MCF 10A (cell line): ENCODE results near the gene TCF4. TPM values are rescaled to one million over a fixed set of nuclear protein-coding genes. Genes with fewer than 3 reads are reported as not detected.

Experiments
- BruUV-seq: library from RNA; stranded (reverse); fragments of 400-500 nt; replicated peaks from 2 replicates; lab custom pipeline; 2021; lab: Mats Ljungman, UMichigan
- CTCF ChIA-PET: fragments of 300-600 bp; sonication (Branson Sonifier 250); formaldehyde crosslinking; extraction: SDS; loops from one replicate; lab custom pipeline; 2021; ENCODE audit warnings: antibody characterized with exemption, inconsistent platforms; lab: Yijun Ruan, JAX
- POLR2A ChIA-PET: fragments of 300-600, 350-650 bp; sonication (Branson Sonifier 250); formaldehyde crosslinking; extraction: SDS; loops from one replicate; lab custom pipeline; 2020; ENCODE audit warnings: antibody characterized with exemption, inconsistent platforms; lab: Yijun Ruan, JAX
- DNase-seq: peaks from one replicate; pipeline ENCODE4 v3.0.0-alpha.2; 2018; ENCODE audit not compliant: unreplicated experiment
- H3K27ac Mint-ChIP-seq: one replicate; pipeline ENCODE4 v1.8.0; 2022; ENCODE audit warnings: mild to moderate bottlenecking, low read depth, mixed read lengths; ENCODE audit not compliant: unreplicated experiment
- H3K27me3 Mint-ChIP-seq: one replicate; pipeline ENCODE4 v1.8.0; 2022; ENCODE audit warnings: mixed read lengths; ENCODE audit not compliant: insufficient read depth, unreplicated experiment
- H3K36me3 Mint-ChIP-seq: one replicate; pipeline ENCODE4 v1.8.0; 2022; ENCODE audit warnings: mild to moderate bottlenecking, moderate library complexity, mixed read lengths; ENCODE audit not compliant: insufficient read depth, unreplicated experiment
- H3K4me1 Mint-ChIP-seq: one replicate; pipeline ENCODE4 v1.8.0; 2022; ENCODE audit warnings: mixed read lengths; ENCODE audit not compliant: insufficient read depth, unreplicated experiment
- H3K4me3 Mint-ChIP-seq: one replicate; pipeline ENCODE4 v1.8.0; 2022; ENCODE audit warnings: mild to moderate bottlenecking, moderate library complexity, mixed read lengths; ENCODE audit not compliant: unreplicated experiment
- H3K9me3 Mint-ChIP-seq: one replicate; pipeline ENCODE4 v1.8.0; 2022; ENCODE audit warnings: mixed read lengths; ENCODE audit not compliant: unreplicated experiment
- intact Hi-C: fragments of 100-400 bp; cut with micrococcal nuclease; formaldehyde crosslinking; loops from 2 replicates; pipeline ENCODE4 v1.14.1; 2022
- total RNA-seq: library from RNA; stranded (reverse); gene quantifications from 2 replicates; pipeline ENCODE4 v1.2.3, GENCODE V29; 2022
- TF ChIP-seq, protein P1 (sequence below): fragments of 200-600 bp; IDR thresholded peaks from one replicate; pipeline ENCODE4 v1.8.0; 2022; ENCODE audit warnings: antibody characterized with exemption, mild to moderate bottlenecking; ENCODE audit not compliant: unreplicated experiment

The TCF4 gene
- total RNA-seq, 1 experiment from 2014 or later = 6.2 TPM

DNA sequence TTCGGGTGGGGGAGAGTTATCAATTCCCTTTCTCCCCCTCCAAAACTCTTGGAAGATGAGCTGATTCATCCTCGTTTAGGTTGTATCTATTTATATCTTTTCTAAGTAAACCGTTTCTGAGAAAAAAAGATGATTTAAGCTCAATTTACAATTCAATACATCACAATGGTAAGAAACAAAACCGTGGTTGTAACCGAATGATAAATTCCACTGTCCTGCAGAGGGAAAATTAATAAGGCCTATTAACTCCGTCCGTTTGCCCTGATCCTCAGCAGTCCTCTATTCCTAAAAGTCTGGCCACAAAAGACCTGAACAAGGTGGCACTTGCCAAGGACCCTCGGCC lies 286.2 kb downstream of the TCF4 start:
- Mint-ChIP-seq H3K27me3 (no peaks in the 10 kb centered on the region), H3K4me3 (no peak overlapping the region), H3K4me1 (no peaks in the 10 kb centered on the region), H3K36me3 (no peaks in the 10 kb centered on the region), H3K9me3 (no peaks in the 10 kb centered on the region), H3K27ac (no peak overlapping the region)
- ChIA-PET POLR2A (no interaction called here), CTCF (interaction anchor here (0.6 kb wide), 1 partner anchor 104 kb away, joined by 3 read pairs; no protein-coding TSS in a partner anchor)
- DNase-seq = no peak
- intact Hi-C loops = no loop called here
- no TSS peak for BruUV-seq
- TF ChIP-seq, protein P1, sequence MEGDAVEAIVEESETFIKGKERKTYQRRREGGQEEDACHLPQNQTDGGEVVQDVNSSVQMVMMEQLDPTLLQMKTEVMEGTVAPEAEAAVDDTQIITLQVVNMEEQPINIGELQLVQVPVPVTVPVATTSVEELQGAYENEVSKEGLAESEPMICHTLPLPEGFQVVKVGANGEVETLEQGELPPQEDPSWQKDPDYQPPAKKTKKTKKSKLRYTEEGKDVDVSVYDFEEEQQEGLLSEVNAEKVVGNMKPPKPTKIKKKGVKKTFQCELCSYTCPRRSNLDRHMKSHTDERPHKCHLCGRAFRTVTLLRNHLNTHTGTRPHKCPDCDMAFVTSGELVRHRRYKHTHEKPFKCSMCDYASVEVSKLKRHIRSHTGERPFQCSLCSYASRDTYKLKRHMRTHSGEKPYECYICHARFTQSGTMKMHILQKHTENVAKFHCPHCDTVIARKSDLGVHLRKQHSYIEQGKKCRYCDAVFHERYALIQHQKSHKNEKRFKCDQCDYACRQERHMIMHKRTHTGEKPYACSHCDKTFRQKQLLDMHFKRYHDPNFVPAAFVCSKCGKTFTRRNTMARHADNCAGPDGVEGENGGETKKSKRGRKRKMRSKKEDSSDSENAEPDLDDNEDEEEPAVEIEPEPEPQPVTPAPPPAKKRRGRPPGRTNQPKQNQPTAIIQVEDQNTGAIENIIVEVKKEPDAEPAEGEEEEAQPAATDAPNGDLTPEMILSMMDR = no peak

DNA sequence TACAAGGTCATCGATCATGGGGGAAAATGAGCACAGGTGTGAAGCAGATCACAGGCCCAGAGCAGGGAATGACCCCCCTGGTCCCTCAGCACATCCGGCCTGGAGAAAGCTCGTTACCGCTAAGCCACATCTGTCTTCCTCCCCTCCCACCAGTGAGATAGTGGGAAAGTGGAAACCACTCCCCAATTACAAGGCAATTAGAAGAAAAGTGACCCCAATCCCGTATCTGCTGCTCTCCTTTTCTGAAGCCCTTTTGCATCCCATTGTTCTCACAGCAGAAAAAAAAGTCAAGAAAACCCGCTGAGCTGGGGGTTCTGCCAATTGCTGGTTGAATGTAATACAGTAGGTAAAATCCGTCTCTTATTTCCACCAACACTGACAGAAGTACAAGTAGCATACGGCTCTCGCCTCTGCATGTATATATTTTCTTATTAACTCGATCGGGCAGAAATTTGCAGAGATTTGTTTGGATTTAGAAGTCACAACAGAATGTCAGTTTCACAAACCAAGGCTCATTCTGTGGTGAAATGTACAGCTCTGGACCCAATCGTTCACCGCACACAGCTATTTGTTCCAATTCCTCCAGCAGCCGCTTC lies 287.0 kb downstream of the TCF4 start:
- no peak for DNase-seq
- BruUV-seq = no TSS peak
- ChIA-PET POLR2A (no interaction called here), CTCF (interaction anchor here (0.6 kb wide), 2 partner anchors 26 to 103 kb away, joined by 3 read pairs; no protein-coding TSS in a partner anchor)
- TF ChIP-seq, protein P1 = no peak
- Mint-ChIP-seq H3K9me3 (no peaks in the 10 kb centered on the region), H3K4me3 (no peak overlapping the region), H3K36me3 (no peaks in the 10 kb centered on the region), H3K27ac (no peak overlapping the region), H3K27me3 (no peaks in the 10 kb centered on the region), H3K4me1 (no peaks in the 10 kb centered on the region)
- intact Hi-C loops = no loop called here

DNA sequence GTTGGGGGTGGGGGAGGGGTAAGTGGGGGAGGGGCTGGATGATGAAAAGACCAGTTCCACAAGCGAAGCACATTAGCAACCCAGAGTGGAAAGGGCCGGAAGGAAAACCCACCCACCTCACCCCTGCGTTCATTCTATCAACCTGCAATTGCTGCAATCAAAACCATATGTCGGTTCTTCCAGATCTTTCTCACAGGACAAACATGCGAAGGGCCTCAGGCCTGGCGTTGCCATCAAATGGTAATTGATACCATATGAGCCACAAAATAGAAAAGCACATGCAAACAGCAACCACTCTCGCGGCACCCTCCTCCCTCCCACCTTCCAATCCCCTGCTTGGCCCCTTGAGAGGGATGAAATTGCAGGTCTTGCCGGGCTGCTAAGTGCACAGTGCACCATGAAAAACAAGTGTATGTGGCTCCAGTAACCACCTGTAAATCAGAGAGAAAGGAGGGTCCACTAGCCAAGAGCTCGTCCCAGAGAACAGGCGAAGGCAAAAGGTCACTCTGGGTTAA lies 287.5 kb downstream of the TCF4 start:
- no peaks in the 10 kb centered on the region for H3K9me3 Mint-ChIP-seq
- TF ChIP-seq, protein P1 = no peak
- no peaks in the 10 kb centered on the region for H3K36me3 Mint-ChIP-seq
- CTCF ChIA-PET = no interaction called here
- H3K4me3 Mint-ChIP-seq = no peak overlapping the region
- H3K27me3 Mint-ChIP-seq = no peaks in the 10 kb centered on the region
- no TSS peak for BruUV-seq
- H3K27ac Mint-ChIP-seq = no peak overlapping the region
- no peaks in the 10 kb centered on the region for H3K4me1 Mint-ChIP-seq
- POLR2A ChIA-PET = no interaction called here
- intact Hi-C loops = no loop called here
- no peak for DNase-seq

DNA sequence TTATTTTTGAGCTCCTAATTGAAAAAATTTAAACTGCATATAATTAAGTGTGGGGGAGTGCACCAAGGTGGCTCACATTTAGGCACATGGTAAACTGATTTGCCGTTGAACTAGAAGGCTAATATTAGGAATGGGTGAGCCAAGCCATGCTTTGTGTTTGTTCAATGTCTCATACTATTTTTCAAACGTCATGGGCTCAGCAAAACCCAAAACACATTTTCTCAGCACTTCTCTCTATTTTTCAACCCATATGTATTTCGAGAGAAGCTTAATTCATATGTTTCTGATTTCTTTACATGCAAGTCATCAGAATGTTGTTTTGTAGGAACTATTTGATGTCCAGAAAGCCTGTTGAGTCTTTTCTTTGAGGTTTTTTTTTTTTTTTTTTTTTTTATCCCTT lies 291.2 kb downstream of the TCF4 start:
- no peaks in the 10 kb centered on the region for H3K27me3 Mint-ChIP-seq
- no peak for DNase-seq
- POLR2A ChIA-PET = no interaction called here
- H3K36me3 Mint-ChIP-seq = no peaks in the 10 kb centered on the region
- CTCF ChIA-PET = interaction anchor here (0.7 to 0.8 kb wide), 3 partner anchors 18 to 86 kb away, joined by 3 read pairs; no protein-coding TSS in a partner anchor
- H3K27ac Mint-ChIP-seq = no peak overlapping the region
- intact Hi-C loops = no loop called here
- no peak overlapping the region for H3K4me3 Mint-ChIP-seq
- no TSS peak for BruUV-seq
- no peaks in the 10 kb centered on the region for H3K4me1 Mint-ChIP-seq
- no peaks in the 10 kb centered on the region for H3K9me3 Mint-ChIP-seq
- TF ChIP-seq, protein P1 = no peak
